ENCODE results near the gene NECTIN2. TPM values are rescaled to one million over a fixed set of nuclear protein-coding genes. Genes with fewer than 3 reads are reported as not detected.
"Not testable (repeated sequence)": the region's sequence is repeated elsewhere in the genome, so short reads cannot be mapped to it uniquely, and the experiment has no call there.

The NECTIN2 gene
- total RNA-seq, 1 donor from 2014 or later = 79.1 TPM

GRCh38 chr19:44905437-44906160, 59.5 kb downstream of the NECTIN2 start, which contains the start of gene APOE:
Gene APOE, plus strand, starts transcription at chr19:44905796. Its CDS starts 829 bp downstream, at chr19:44906625.
- DNase-seq (ENCODE audit: low read depth) = peak; percentile 62

DNA sequence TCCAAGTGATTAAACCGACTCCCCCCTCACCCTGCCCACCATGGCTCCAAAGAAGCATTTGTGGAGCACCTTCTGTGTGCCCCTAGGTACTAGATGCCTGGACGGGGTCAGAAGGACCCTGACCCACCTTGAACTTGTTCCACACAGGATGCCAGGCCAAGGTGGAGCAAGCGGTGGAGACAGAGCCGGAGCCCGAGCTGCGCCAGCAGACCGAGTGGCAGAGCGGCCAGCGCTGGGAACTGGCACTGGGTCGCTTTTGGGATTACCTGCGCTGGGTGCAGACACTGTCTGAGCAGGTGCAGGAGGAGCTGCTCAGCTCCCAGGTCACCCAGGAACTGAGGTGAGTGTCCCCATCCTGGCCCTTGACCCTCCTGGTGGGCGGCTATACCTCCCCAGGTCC, 61.5 kb downstream of the NECTIN2 start:
- DNase-seq (ENCODE audit: low read depth) = no peak

- DNase-seq (ENCODE audit: low read depth) = no peak
Observed at GRCh38 chr19:44908074-44908835, 62.2 kb downstream of the NECTIN2 start.

- DNase-seq (ENCODE audit: low read depth) = no peak
Observed at GRCh38 chr19:44908836-44909261, 62.8 kb downstream of the NECTIN2 start.

- no peak for DNase-seq (ENCODE audit: low read depth)
Observed at GRCh38 chr19:44909775-44910174, 63.7 kb downstream of the NECTIN2 start.

DNA sequence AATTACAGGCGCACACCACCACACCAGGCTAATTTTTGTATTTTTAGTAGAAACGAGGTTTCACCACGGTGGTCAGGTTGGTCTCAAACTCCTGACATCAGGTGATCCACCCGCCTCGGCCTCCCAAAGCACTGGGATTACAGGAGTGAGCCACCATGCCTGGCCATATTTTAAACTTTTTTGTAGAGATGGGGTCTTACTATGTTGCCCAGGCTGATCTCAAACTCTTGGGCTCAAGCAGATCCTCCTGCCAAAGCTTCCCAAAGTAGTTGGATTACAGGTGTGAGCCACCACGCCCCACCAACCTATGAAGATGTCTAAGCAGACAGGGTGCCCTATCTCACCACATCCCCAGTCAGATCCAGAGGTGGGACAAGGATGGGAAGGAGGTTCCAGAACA, 65.8 kb downstream of the NECTIN2 start:
- not testable (repeated sequence) for DNase-seq (ENCODE audit: low read depth)

DNA sequence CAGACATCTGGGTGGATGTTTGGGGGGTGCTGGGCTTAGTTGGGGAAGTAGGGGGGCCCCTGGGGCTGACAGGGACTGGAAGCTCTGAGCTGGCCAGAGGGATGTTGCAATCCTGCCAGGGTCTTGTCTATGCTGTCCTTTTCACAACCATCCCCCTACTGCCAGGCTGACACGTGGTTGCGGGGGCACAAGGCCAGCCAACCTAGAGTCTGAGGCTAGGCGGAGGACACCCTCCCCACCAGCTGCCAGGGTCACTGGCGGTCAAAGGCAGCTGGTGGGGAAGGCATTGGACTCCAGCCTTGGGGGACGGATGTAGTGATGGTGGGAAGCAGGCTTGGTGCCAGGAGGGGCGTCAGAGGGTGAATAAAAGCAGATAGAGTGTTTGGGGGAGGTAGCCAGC, 66.8 kb downstream of the NECTIN2 start:
- peak; percentile 90 for DNase-seq (ENCODE audit: low read depth)

GRCh38 chr19:44913512-44914432, 67.7 kb downstream of the NECTIN2 start:
- not testable (repeated sequence) for DNase-seq (ENCODE audit: low read depth)

GRCh38 chr19:44914433-44915206, 68.5 kb downstream of the NECTIN2 start, which contains the start of gene APOC1:
Gene APOC1, plus strand, starts transcription at chr19:44914608. Its CDS starts 284 bp downstream, at chr19:44914892.
- DNase-seq (ENCODE audit: low read depth) = peak; percentile 90

DNA sequence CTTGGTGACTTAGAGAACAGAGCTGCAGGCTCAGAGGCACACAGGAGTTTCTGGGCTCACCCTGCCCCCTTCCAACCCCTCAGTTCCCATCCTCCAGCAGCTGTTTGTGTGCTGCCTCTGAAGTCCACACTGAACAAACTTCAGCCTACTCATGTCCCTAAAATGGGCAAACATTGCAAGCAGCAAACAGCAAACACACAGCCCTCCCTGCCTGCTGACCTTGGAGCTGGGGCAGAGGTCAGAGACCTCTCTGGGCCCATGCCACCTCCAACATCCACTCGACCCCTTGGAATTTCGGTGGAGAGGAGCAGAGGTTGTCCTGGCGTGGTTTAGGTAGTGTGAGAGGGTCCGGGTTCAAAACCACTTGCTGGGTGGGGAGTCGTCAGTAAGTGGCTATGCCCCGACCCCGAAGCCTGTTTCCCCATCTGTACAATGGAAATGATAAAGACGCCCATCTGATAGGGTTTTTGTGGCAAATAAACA, 78.2 kb downstream of the NECTIN2 start:
- DNase-seq (ENCODE audit: low read depth) = peak; percentile 64

DNA sequence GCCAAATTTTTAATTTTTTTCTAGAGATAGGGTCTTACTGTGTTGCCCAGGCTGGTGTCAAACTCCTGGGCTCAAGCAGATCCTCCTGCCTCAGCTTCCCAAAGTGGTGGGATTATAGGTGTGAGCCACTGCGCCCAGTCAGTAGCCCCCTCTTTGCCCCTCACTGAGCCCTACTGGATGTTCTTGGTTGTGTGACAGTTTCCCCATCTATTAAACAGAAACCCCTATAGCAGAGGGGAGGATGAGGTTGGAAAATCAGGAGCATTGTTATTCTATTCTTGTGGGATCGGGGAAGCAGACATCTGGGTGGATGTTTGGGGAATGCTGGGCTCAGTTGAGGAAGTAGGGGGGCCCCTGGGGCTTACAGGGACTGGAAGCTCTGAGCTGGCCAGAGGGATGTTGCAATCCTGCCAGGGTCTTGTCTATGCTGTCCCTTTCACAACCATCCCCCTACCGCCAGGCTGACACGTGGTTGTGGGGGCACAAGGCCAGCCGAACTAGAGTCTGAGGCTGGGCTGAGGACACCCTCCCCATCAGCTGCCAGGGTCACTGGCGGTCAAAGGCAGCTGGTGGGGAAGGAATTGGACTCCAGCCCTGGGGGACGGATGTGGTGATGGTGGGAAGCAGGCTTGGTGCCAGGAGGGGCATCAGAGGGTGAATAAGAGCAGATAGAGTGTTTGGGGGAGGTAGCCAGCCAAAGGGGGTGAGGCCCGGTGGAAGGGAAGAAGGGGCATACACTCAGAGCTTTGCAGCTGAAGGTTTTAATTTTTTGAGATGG, 79.2 kb downstream of the NECTIN2 start:
- DNase-seq (ENCODE audit: low read depth) = peak; percentile 98

GRCh38 chr19:44926245-44927077, 80.4 kb downstream of the NECTIN2 start:
- not testable (repeated sequence) for DNase-seq (ENCODE audit: low read depth)

DNA sequence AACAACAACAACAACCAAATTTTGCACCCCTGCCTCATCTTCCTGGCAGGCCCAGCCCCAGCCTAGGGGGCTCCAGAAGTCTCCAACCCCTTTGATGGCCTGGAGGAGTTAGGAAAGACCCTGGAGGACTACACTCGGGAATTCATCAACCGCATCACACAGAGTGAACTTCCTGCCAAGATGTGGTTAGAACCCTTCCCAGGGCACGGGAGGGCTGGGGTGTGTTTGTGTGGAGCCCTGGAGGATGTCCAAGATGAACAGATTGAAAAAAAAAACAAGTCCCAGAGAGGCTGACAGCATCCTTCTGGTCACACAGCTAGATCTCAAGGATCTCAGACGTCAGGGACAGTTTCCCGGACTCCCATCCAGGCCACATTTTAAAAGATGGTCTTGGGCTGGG, 81.6 kb downstream of the NECTIN2 start:
- peak; percentile 87 for DNase-seq (ENCODE audit: low read depth)

DNA sequence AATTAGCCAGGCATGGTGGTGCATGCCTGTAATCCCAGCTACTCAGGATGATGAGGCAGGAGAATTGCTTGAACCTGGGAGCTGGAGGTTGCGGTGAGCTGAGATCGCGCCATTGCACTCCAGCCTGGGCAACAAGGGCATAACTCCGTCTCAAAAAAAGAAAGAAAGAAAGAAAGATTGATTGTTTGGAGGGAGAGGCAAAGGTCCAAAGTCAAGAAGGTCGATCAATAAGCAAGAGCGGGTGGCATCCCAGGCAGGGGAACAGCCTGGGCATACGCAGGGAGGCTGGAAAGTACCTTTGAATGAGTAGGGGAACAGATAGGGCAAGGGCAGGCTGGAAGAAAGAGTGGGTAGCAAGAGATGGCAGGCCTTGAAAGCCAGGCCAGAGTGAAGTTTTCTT, 84.0 kb downstream of the NECTIN2 start:
- no peak for DNase-seq (ENCODE audit: low read depth)

DNA sequence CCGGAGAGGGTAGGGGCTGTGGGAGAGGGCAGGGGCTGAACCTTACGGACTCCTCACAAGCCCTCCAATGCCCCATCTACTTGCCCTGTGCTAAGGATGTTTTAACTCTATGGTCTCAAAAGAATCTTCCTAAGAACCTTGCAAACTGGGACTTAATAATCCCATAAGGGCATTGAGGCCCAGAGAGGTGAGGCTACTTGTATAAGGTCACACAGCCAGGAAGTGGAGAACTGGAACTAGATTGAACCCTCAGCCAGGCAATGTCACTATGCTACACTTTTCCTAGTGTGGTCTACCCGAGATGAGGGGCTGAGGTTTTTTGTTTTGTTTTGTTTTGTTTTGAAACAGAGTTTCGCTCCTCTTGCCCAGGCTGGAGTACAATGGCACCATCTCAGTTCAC, 85.4 kb downstream of the NECTIN2 start:
- no peak for DNase-seq (ENCODE audit: low read depth)

Measured in myocyte (in vitro differentiated cells).